Measurements from ENCODE around the gene GINS1.
A peak's percentile ranks its signal among the peaks of the same experiment; 100 is the strongest.

- TF ChIP-seq GABPA (IDR thresholded peaks at IDR 0.05; ENCODE audit: borderline replicate concordance, insufficient read depth, low read length) (no peak), CTCF (IDR thresholded peaks at IDR 0.05; ENCODE audit: control extremely low read depth in 1 of 3, insufficient read depth in 1 of 3, low read depth in 1 of 3, low read length in 3 of 3) (peak; percentile 19 to 45 (median 40); a peak in 2 of 4 replicates), RAD21 (IDR thresholded peaks at IDR 0.05 in 1 of 2, conservative IDR thresholded peaks at IDR 0.05 in 1 of 2; ENCODE audit: low read depth in 2 of 2, low read length in 2 of 2) (no peak; a peak in 1 of 4 replicates), MAX (IDR thresholded peaks at IDR 0.05) (no peak), EZH2 (IDR thresholded peaks at IDR 0.05; ENCODE audit: low read depth, low read length, severe bottlenecking) (no peak), TAF7 (optimal IDR thresholded peaks at IDR 0.05; ENCODE audit: borderline replicate concordance, low read depth, low read length) (no peak), TAF1 (IDR thresholded peaks at IDR 0.05; ENCODE audit: low read depth, low read length) (no peak)
- TF ChIP-seq, protein P1, sequence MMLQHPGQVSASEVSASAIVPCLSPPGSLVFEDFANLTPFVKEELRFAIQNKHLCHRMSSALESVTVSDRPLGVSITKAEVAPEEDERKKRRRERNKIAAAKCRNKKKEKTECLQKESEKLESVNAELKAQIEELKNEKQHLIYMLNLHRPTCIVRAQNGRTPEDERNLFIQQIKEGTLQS (IDR thresholded peaks at IDR 0.05; ENCODE audit: insufficient read depth, low read depth, low read length), result no peak
Observed at GRCh38 chr20:25484224-25484846, 76.9 kb downstream of the GINS1 start.

Measured in H1 (cell line).